GM12875 (cell line): Measurements from ENCODE around the gene SLC1A4.
A peak's percentile ranks its signal among the peaks of the same experiment; 100 is the strongest.

ENCODE experiments used
- H3K4me3 ChIP-seq: one replicate; pipeline ENCODE4 v1.5.1; 2011; ENCODE audit warnings: low read depth, low read length, control low read depth
- TF ChIP-seq, protein P1 (sequence below): IDR thresholded peaks from 2 replicates; pipeline ENCODE4 v1.5.1; 2011; ENCODE audit warnings: low read depth, mild to moderate bottlenecking, control low read depth, inconsistent platforms, low read length, moderate library complexity, borderline replicate concordance; ENCODE audit not compliant: insufficient read depth

SLC1A4 gene

DNA sequence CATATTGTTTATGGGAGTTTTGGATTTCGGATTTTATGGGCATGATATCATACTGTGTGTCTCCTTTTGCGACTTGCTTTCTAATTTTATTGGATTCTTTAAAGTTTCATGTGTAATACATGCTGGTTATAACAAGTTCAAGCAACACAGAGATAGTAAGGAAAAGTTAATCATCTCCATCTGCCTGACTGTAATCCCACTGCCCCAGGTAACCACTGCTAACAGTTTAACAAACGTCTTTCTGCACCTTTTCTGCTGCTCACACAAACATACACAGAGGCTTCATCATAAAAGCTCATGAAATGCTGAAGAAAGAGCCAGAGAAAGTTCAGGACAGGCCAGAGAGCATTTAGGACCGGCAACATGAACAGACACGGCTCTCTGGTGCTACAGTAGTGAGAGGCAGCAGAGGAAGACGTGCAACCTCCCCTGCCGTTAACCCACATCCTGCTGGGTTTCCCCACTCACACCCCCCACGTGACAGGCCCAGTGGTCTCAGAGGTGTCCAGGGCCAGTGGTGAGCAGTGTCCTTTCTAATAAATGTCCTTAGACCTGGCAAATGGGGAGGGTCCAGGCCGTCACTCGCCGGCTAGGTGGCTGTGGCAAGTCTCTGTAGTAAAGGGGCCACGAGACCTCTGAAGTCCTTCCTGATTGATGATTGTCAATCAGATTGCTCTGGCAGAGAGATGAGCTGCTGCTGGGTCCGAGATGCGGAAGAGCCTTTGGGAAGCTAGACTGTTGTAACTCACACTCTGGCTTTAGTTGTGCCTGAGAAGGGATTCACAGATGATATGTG is 43.0 kb upstream of the SLC1A4 start:
- TF ChIP-seq, protein P1, sequence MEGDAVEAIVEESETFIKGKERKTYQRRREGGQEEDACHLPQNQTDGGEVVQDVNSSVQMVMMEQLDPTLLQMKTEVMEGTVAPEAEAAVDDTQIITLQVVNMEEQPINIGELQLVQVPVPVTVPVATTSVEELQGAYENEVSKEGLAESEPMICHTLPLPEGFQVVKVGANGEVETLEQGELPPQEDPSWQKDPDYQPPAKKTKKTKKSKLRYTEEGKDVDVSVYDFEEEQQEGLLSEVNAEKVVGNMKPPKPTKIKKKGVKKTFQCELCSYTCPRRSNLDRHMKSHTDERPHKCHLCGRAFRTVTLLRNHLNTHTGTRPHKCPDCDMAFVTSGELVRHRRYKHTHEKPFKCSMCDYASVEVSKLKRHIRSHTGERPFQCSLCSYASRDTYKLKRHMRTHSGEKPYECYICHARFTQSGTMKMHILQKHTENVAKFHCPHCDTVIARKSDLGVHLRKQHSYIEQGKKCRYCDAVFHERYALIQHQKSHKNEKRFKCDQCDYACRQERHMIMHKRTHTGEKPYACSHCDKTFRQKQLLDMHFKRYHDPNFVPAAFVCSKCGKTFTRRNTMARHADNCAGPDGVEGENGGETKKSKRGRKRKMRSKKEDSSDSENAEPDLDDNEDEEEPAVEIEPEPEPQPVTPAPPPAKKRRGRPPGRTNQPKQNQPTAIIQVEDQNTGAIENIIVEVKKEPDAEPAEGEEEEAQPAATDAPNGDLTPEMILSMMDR = no peak
- H3K4me3 ChIP-seq = peak overlapping the region; percentile 22

DNA sequence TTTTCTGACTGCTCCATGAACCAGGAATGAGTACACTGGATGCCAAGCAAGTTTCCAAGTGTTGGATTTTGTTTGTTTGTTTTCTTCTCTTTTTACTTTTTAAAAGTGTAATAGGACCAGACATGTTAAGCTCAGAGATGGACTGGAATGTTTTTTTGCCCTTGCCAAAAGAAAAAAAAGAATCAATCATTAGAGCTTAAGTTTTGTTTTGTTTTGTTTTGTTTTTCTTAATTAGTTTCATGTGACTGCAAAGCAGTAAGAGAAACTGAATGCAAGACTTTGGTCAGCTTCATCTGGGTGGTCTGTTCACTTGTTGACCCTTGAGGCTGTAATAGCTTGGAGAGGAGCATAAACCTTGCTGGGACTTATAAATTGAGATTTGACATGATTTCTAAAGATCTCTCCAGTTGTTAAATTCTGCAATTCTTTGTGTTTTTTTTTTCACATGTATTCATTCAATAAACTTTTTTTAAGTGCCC is 42.4 kb upstream of the SLC1A4 start:
- no peak overlapping the region for H3K4me3 ChIP-seq
- TF ChIP-seq, protein P1 = no peak

DNA sequence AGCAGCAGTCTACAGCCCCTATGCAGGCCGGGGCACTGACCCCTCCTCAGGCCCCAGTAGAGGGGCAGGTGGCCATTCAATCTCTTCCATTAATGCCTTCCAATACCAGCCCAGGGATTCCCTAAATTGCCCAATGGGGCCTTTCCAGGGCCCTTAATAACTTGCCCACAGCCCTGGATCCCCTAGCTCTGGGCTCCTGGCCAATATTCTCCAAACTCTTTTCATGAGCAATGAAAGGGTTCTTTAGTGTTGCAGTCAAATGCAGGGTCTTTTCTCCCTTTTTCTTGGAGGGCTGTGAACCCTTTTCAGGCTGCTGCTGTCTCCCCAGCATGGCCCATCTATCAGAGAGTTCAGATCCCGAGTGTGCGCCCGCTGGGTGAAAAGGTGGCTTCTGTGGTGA is 41.3 kb upstream of the SLC1A4 start:
- H3K4me3 ChIP-seq = no peak overlapping the region
- TF ChIP-seq, protein P1 = no peak

DNA sequence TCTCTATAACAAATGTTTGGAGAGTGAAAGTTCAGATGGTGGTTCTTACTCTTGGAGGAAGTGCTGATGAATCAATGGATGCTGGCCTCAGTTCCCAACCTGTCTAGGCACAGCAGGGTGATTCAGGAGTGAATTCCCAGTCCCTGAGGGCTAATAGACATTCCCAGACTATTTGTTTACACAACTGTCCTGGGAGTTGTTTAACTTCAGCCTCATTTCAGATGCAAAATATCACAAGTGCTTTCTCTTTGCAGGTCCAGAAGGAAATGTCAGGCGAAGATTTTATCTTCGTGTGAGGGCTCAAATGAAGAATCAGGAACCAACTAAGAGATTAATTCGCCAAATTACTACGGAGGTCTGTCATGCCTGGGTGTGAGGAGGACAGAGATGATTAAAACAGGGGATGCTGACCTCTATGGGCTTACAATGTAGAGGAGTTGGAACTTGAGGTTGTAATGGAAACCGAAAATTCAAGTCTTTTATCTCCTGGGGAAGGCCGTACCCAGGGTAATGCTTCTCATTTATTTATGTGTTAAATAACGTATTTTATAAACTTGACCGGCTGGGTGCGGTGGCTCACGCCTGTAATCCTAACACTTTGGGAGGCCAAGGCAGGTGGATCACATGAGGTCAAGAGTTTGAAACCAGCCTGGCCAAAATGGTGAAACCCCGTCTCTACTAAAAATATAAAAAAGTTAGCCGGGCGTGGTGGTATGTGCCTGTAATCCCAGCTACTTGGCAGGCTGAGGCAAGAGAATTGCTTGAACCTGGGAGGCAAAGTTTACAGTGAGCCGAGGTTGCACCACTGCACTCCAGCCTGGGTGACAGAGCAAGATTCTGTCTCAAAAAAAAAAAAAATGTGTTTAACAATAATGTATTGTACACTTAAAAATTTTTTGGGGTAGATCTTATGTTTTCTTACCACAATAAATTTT is 38.7 kb upstream of the SLC1A4 start:
- TF ChIP-seq, protein P1 = no peak
- no peak overlapping the region for H3K4me3 ChIP-seq

DNA sequence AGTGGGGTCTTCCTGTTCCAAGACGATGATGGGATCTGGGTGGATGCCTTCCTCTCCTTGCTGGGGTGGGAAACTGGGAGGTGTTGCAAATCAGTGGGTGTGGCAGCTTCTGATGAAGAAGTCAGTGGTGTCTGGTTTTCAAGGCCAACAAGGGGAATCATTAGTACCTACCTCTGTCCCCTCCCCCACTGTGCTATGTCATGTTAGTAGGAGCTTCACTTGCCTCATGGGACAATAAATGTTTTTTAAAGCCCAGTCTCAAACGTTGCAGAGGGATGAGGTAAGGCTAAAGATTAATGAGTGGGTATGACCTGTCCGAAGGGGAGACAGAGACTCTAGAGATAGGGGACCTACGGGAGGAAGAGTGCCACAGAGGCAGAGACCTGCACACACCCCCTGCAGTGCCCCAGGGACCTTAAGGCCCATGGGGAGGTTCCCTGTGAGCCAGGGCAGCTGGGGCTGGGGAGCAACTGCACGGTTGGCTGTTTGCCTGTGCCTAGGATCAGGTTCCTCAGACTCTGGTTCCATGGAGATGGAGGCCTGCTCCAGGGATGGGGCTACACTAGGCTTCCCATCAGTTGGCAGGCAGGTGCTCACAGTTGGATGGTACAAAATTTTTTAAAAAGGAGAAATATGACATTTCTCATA is 37.8 kb upstream of the SLC1A4 start:
- H3K4me3 ChIP-seq = no peak overlapping the region
- TF ChIP-seq, protein P1 = no peak

DNA sequence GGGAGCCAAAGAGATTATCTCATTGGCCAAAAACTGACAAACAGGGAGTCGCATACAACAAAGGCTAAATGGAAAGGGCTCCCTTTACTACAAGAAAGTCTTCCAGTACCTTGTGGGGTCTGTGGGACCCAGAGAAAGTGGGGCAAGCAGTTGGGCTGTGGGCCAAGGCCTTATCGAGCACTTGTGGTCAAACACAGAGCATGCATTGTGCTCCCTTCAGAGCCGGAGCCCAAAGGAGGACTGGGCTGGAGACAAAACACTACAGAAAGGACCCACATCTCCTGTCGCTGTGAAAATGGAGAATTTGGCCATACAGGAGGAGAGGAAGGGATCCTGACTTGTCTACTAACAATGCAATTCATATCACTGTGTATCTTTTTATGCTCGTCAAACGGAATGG is 37.1 kb upstream of the SLC1A4 start:
- H3K4me3 ChIP-seq = no peak overlapping the region
- TF ChIP-seq, protein P1 = no peak
